K562 (cell line): Measurements from ENCODE around the gene ZNF219. TPM values are rescaled to one million over a fixed set of nuclear protein-coding genes. Genes with fewer than 3 reads are reported as not detected.

Source experiments
- ATAC-seq: fragments of 200-7000 bp; cut with Tn5 transposase; 3 replicates; pipeline ENCODE4 v1.9.1; 2020; ENCODE audit warnings: moderate library complexity
- BruUV-seq: library from RNA; stranded (reverse); fragments of 400-500 nt; replicated peaks from 2 replicates; lab custom pipeline; 2021; lab: Mats Ljungman, UMichigan
- CTCF ChIA-PET: fragments of 300-600 bp; formaldehyde crosslinking; extraction: SDS; loops from one replicate; lab custom pipeline; 2021; ENCODE audit warnings: low intra/inter-chr PET ratio; lab: Yijun Ruan, JAX
- POLR2A ChIA-PET: fragments of 300-600, 350-650 bp; sonication (Branson Sonifier 250); formaldehyde crosslinking; extraction: SDS; loops from one replicate; lab custom pipeline; 2021; ENCODE audit warnings: antibody characterized with exemption, inconsistent platforms; lab: Yijun Ruan, JAX
- DNase-seq, 4 experiments: peaks; one replicate each; pipeline versions ENCODE4 v3.0.0 to v3.0.0-alpha.2; 2011 to 2018; ENCODE audit warnings: low spot score in 3 of 4, mixed read lengths in 3 of 4; ENCODE audit errors: extremely low read depth in 1 of 4
- FAIRE-seq: peaks from 2 replicates; lab custom pipeline; 2011; peaks lifted over from hg19 to GRCh38; lab: Jason Lieb, UNC
- H2AFZ ChIP-seq: 2 replicates; pipeline ENCODE4 v1.6.0; 2011; ENCODE audit warnings: low read depth, low read length, control low read depth, inconsistent platforms
- H3K27ac ChIP-seq: fragments of 200-600 bp; 3 replicates; pipeline ENCODE4 v1.8.0; 2011; ENCODE audit warnings: low read depth, mild to moderate bottlenecking, control low read depth, inconsistent platforms, low read length, moderate library complexity, mixed read lengths; ENCODE audit errors: extremely low read depth
- H3K27me3 ChIP-seq, 2 experiments: fragments of 300-600 bp in 1 of 2; 2 replicates in 1 of 2; 3 replicates in 1 of 2; pipeline versions ENCODE4 v1.6.0 to v1.8.0; 2011; ENCODE audit warnings: inconsistent platforms in 2 of 2, low read length in 2 of 2, mild to moderate bottlenecking in 1 of 2, mixed read lengths in 1 of 2, moderate library complexity in 1 of 2; ENCODE audit not compliant: control insufficient read depth in 2 of 2, insufficient read depth in 2 of 2
- H3K36me3 ChIP-seq: fragments of 300-600 bp; 3 replicates; pipeline ENCODE4 v1.8.0; 2011; ENCODE audit warnings: mild to moderate bottlenecking, low read length, inconsistent platforms; ENCODE audit not compliant: control insufficient read depth, insufficient read depth
- H3K4me1 ChIP-seq, 2 experiments: fragments of 200-600 bp in 1 of 2; replicated peaks in 1 of 2; 2 replicates in 1 of 2; 3 replicates in 1 of 2; pipeline versions ENCODE4 v1.5.1 to v1.8.0; 2011; ENCODE audit warnings: inconsistent platforms in 2 of 2, low read length in 2 of 2, mild to moderate bottlenecking in 1 of 2, mixed read lengths in 1 of 2, moderate library complexity in 1 of 2; ENCODE audit not compliant: control insufficient read depth in 2 of 2, insufficient read depth in 2 of 2
- H3K4me2 ChIP-seq: 2 replicates; pipeline ENCODE4 v1.6.1; 2011; ENCODE audit warnings: low read length, control low read depth, inconsistent platforms, mixed read lengths; ENCODE audit not compliant: insufficient read depth
- H3K4me3 ChIP-seq: fragments of 200-600 bp; sonication (generic), shearing (Covaris generic); 2 replicates; pipeline ENCODE4 v1.5.1; 2016; ENCODE audit warnings: control low read depth, inconsistent platforms
- H3K79me2 ChIP-seq: fragments of 200-600 bp; 3 replicates; pipeline ENCODE4 v1.8.0; 2011; ENCODE audit warnings: low read length, inconsistent platforms; ENCODE audit not compliant: control insufficient read depth, insufficient read depth
- H3K9ac ChIP-seq, 2 experiments: 2 replicates each; pipeline versions ENCODE4 v1.6.0 to v1.6.1; 2011; ENCODE audit warnings: low read depth in 2 of 2, low read length in 2 of 2, control low read depth in 1 of 2, inconsistent platforms in 1 of 2, mild to moderate bottlenecking in 1 of 2, mixed read lengths in 1 of 2; ENCODE audit not compliant: insufficient read depth in 1 of 2
- H3K9me1 ChIP-seq: one replicate; pipeline ENCODE4 v1.6.0; 2011; ENCODE audit warnings: inconsistent platforms, mild to moderate bottlenecking, low read length, moderate library complexity; ENCODE audit not compliant: control insufficient read depth, insufficient read depth
- H3K9me3 ChIP-seq: replicated peaks from 2 replicates; pipeline ENCODE4 v1.5.1; 2011; ENCODE audit warnings: low read depth, low read length, inconsistent platforms; ENCODE audit not compliant: control insufficient read depth, insufficient read depth
- H4K20me1 ChIP-seq: replicated peaks from 2 replicates; pipeline ENCODE4 v1.6.1; 2011; ENCODE audit warnings: low read length, inconsistent platforms, mixed read lengths; ENCODE audit not compliant: control insufficient read depth, insufficient read depth
- CTCF ChIP-seq, 3 experiments: IDR thresholded peaks in 2 of 3; conservative IDR thresholded peaks in 1 of 3; 2 replicates each; pipeline ENCODE4 v1.5.1; 2011 to 2012; ENCODE audit warnings: low read length in 3 of 3, mild to moderate bottlenecking in 3 of 3, control low read depth in 2 of 3, improper control_type of control experiment in 1 of 3, inconsistent platforms in 1 of 3, low read depth in 1 of 3, mixed read lengths in 1 of 3, moderate library complexity in 1 of 3; ENCODE audit not compliant: insufficient read depth in 2 of 3
- ZNF41 ChIP-seq: fragments of 250-450 bp; sonication (Bioruptor Pico); conservative IDR thresholded peaks from 2 replicates; pipeline ENCODE4 v1.4.0; 2020; ENCODE audit warnings: mild to moderate bottlenecking
- WGBS: fragments of 100-300 bp; shearing (Covaris generic); methylation state at CpG from one replicate; pipeline ENCODE4 v1.1.6; 2016; ENCODE audit warnings: low coverage, mixed read lengths; ENCODE audit not compliant: insufficient coverage; ENCODE audit errors: missing lambda C conversion rate; 5-methylcytosine and 5-hydroxymethylcytosine counted together
- in situ Hi-C: fragments of 300-500 bp; cut with MboI; formaldehyde crosslinking; loops from 4 replicates; pipeline ENCODE4 v1.15.0; 2018; ENCODE audit warnings: inconsistent platforms, mixed read lengths
- intact Hi-C: fragments of 100-400 bp; cut with micrococcal nuclease; formaldehyde crosslinking; loops from 2 replicates; pipeline ENCODE4 v1.14.2; 2022
- polyA plus RNA-seq, 8 experiments: library from polyadenylated mRNA; depleted of rRNA in 4 of 8; stranded (reverse) in 5 of 8; unstranded in 3 of 8; fragments of >200 nt; fragmentation: Nextera tagmentation in 2 of 8; fragmentation: Illumina TruSeq in 1 of 8; extraction: Ambion mirVana in 2 of 8; extraction: Trizol in 1 of 8; gene quantifications; 2 replicates each; pipeline versions ENCODE4 v1.2.1 to v1.2.3, GENCODE V29; 2011 to 2014; ENCODE audit warnings: inconsistent platforms in 1 of 8, missing spikeins in 1 of 8
- total RNA-seq, 7 experiments: library from RNA; depleted of rRNA in 6 of 7; stranded (reverse); fragments of >200 nt in 6 of 7; fragmentation: Illumina TruSeq in 2 of 7; extraction: Trizol in 2 of 7; gene quantifications; 2 replicates each; pipeline versions ENCODE4 v1.2.1 to v1.2.3, GENCODE V29; 2011 to 2021; ENCODE audit warnings: low replicate concordance in 1 of 7

ZNF219 gene
- total and polyA plus RNA-seq, 9 of the 15 experiments (the other 6 are each of a cell fraction or from before 2014, with no cell fraction given): 0.29 to 10.6 (median 2.8) TPM

- no peak for ATAC-seq
- Histone ChIP-seq H3K9me1 (no peaks in the 10 kb centered on the region), H3K36me3 (no peaks in the 10 kb centered on the region), H3K27ac (no peak within 1 kb of the TSS), H3K27me3 (no peaks in the 10 kb centered on the region), H3K4me2 (no peak within 1 kb of the TSS), H3K9ac (no peak within 1 kb of the TSS), H3K4me1 (no peaks in the 10 kb centered on the region; a peak in 2 of 5 replicates), H3K79me2 (no peaks in the 10 kb centered on the region), H3K9me3 (no peaks in the 10 kb centered on the region), H3K4me3 (no peak within 1 kb of the TSS), H2AFZ (peak within 1 kb of the TSS; percentile 9; the same call in 1 of the 2 replicates), H4K20me1 (no peaks in the 10 kb centered on the region)
- DNase-seq: no peak
- ChIA-PET CTCF (interaction anchor here (0.6 kb wide), 1 partner anchor 16 kb away, joined by 3 read pairs; the partner anchor contains the start of gene RNASE7), POLR2A (interaction anchor here (0.5 to 1.7 kb wide), 5 partner anchors 10 to 361 kb away, joined by 3 to 5 read pairs (median 4); no protein-coding TSS in a partner anchor)
- TF ChIP-seq CTCF (IDR thresholded peaks at IDR 0.05 in 2 of 3, conservative IDR thresholded peaks at IDR 0.05 in 1 of 3; ENCODE audit: insufficient read depth in 2 of 3, low read depth in 1 of 3, low read length in 3 of 3) (0 out of 6 replicates have a peak, but pooled peaks of 1 of the 3 experiments have one; percentile 4), ZNF41 (CRISPR knock-in tag) (no peak)
- in situ Hi-C loops: no loop called here
- no peak for FAIRE-seq
- BruUV-seq: no TSS peak
- 13% methylated on average over 8 of the region's 8 CpGs for WGBS
- intact Hi-C loops: no loop called here
These were observed 40.4 kb downstream of the ZNF219 start, which contains the start of gene RNASE8 for GRCh38 chr14:21057803-21058675. Gene RNASE8 (plus strand): TSS chr14:21057822. CDS start chr14:21057893, 71 bp downstream.
